ENCODE measurements around the gene ECT2L.

The ECT2L gene

GRCh38 chr6:138785980-138786379, 9.9 kb upstream of the ECT2L start:
- H3K9ac ChIP-seq (ENCODE audit: low read depth, low read length) = no peak overlapping the region
- no peaks in the 10 kb centered on the region for H3K36me3 ChIP-seq (ENCODE audit: insufficient read depth, low read length)
- H3K4me1 ChIP-seq (ENCODE audit: insufficient read depth, low read length) = no peaks in the 10 kb centered on the region
- no peaks in the 10 kb centered on the region for H3K9me3 ChIP-seq (ENCODE audit: control insufficient read depth, insufficient read depth, low read length)

DNA sequence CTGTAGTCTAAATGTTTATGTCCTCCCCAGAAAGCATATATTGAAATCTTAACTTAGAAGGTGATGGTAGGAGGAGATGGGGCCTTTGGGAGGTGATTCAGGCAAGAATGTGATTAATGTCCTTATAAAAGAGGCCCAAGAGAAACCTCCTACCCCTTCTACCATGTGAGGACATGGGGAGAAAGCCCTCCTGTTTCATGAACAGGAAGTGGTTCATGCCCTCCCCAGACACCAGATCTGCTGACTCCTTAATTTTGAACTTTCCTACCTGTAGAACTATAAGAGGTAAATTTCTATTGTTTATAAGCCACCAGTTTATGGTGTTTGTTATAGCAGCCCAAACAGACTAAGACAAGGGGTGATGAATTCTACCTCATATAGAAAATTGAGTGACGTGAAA, 8.7 kb upstream of the ECT2L start:
- no peaks in the 10 kb centered on the region for H3K4me1 ChIP-seq (ENCODE audit: insufficient read depth, low read length)
- no peak overlapping the region for H3K9ac ChIP-seq (ENCODE audit: low read depth, low read length)
- H3K9me3 ChIP-seq (ENCODE audit: control insufficient read depth, insufficient read depth, low read length) = no peaks in the 10 kb centered on the region
- no peaks in the 10 kb centered on the region for H3K36me3 ChIP-seq (ENCODE audit: insufficient read depth, low read length)

- peaks cover 3% of the 10 kb centered on the region; the same call in 1 of the 2 replicates for H3K9me3 ChIP-seq (ENCODE audit: control insufficient read depth, insufficient read depth, low read length)
- no peaks in the 10 kb centered on the region; the same call in 1 of the 2 replicates for H3K4me1 ChIP-seq (ENCODE audit: insufficient read depth, low read length)
- H3K36me3 ChIP-seq (ENCODE audit: insufficient read depth, low read length) = no peaks in the 10 kb centered on the region
- no peak overlapping the region for H3K9ac ChIP-seq (ENCODE audit: low read depth, low read length)
These were observed 884 bp downstream of the ECT2L start for GRCh38 chr6:138796771-138797170.

DNA sequence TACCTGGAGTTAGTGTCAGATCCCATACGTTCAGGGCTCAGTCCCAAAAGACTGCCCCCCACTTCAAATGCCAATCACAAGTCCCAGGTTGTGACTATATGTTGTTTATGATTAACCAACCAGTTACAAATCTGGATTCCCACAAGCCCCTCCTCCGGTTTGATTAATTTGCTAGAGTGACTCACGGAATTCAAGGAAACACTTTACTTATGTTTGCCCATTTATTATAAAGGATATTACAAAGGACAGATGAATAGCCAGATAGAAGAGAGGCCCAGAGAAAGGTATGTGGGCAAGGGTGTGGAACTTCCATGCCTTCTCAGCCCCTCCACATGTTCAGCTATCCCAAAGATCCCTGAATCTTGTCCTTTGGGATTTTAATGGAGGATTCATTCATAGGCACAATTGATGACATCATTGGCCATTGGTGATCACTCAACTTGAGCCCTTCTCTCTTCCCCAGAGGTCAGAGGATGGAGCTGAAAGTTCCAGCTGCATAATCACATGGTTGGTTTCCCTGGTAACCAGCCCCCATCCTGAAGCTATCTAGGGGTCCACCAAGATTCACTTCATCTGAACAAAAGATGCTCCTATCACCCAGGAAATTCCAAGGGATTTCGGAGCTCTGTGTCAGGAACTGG, 2.0 kb downstream of the ECT2L start:
- Histone ChIP-seq H3K4me1 (ENCODE audit: insufficient read depth, low read length) (no peaks in the 10 kb centered on the region; the same call in 1 of the 2 replicates), H3K36me3 (ENCODE audit: insufficient read depth, low read length) (no peaks in the 10 kb centered on the region), H3K9me3 (ENCODE audit: control insufficient read depth, insufficient read depth, low read length) (peaks cover 3% of the 10 kb centered on the region; the same call in 1 of the 2 replicates), H3K9ac (ENCODE audit: low read depth, low read length) (no peak overlapping the region)

DNA sequence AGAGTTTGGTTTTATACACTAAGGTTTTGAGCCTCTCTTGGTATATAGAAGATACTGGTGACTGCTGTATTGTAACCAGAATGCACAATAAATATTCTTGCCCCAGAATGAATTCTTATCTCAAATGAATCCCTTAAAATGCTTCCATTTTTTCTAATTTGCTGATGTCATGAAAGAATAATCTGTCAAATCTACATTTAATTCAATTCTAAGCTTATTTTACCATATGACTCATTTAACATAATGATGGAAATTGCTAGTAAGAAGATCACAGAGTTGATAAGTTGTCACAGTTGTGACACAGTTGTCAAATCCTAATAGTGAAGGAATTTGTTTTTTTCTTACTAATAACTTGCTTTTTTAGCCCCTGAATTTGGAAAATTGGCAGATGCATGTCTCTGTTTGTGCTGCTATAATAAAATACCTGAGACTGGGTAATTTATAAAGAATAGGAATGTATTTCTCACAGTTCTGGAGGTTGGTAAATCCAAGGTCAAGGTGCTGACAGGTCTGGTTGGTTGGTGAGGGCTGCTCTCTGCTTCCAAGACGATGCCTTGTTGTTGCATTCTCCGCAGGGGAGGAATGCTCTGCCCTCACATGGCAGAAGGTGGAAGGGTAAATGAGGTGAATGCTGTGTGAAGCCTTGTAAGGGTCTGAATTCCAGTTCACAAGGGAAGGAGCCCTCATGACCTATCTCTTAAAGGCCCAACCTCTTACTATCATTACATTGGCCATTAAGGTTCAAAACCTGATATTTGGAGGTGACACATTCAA, 4.7 kb downstream of the ECT2L start:
- Histone ChIP-seq H3K36me3 (ENCODE audit: insufficient read depth, low read length) (no peaks in the 10 kb centered on the region), H3K9ac (ENCODE audit: low read depth, low read length) (no peak overlapping the region), H3K4me1 (ENCODE audit: insufficient read depth, low read length) (no peaks in the 10 kb centered on the region; the same call in 1 of the 2 replicates), H3K9me3 (ENCODE audit: control insufficient read depth, insufficient read depth, low read length) (peaks cover 3% of the 10 kb centered on the region; the same call in 1 of the 2 replicates)

DNA sequence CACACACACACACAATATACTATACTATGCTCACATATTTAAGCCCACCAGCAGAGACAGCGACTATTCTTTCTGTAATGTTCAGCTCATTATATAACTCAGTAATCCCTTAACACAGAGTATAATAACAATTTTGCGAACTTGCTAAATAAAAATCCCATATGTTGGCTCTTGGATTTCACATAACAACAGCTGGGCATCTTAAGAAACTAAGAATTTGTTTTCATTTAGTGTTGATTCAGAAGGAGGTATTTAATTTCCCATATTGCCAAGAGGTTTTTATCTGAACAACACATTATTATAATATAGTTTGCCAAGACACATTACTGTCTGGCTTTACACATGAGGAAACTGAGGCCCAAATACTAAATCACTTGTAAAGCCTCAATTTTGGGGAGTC, 7.4 kb downstream of the ECT2L start:
- H3K9ac ChIP-seq (ENCODE audit: low read depth, low read length) = no peak overlapping the region
- H3K4me1 ChIP-seq (ENCODE audit: insufficient read depth, low read length) = no peaks in the 10 kb centered on the region
- H3K36me3 ChIP-seq (ENCODE audit: insufficient read depth, low read length) = no peaks in the 10 kb centered on the region
- H3K9me3 ChIP-seq (ENCODE audit: control insufficient read depth, insufficient read depth, low read length) = peaks cover 3% of the 10 kb centered on the region; the same call in 1 of the 2 replicates

DNA sequence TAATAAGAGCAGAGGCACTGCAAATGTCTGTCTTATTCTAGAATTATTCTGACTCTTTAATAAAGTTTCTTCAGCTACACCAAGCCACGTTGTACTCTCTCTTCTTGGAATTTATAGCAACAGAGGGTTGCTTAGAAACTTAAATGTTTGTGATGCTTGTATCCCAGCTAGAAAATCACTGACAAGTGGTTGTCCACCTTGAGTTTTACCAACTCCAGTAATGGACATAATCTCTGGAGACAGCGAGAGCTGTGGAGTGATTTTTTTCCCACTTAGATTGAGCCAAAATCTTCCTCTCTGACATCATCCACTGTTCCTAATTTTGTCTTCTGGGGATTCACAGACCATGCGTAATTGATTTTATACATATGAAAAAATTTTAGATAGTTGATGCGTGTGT, 8.0 kb downstream of the ECT2L start:
- no peak overlapping the region for H3K9ac ChIP-seq (ENCODE audit: low read depth, low read length)
- H3K9me3 ChIP-seq (ENCODE audit: control insufficient read depth, insufficient read depth, low read length) = peaks cover 3% of the 10 kb centered on the region; the same call in 1 of the 2 replicates
- no peaks in the 10 kb centered on the region for H3K4me1 ChIP-seq (ENCODE audit: insufficient read depth, low read length)
- H3K36me3 ChIP-seq (ENCODE audit: insufficient read depth, low read length) = no peaks in the 10 kb centered on the region

- H3K36me3 ChIP-seq (ENCODE audit: insufficient read depth, low read length) = no peaks in the 10 kb centered on the region
- H3K9me3 ChIP-seq (ENCODE audit: control insufficient read depth, insufficient read depth, low read length) = no peaks in the 10 kb centered on the region
- H3K9ac ChIP-seq (ENCODE audit: low read depth, low read length) = no peak overlapping the region
- no peaks in the 10 kb centered on the region for H3K4me1 ChIP-seq (ENCODE audit: insufficient read depth, low read length)
These were observed 9.3 kb downstream of the ECT2L start for GRCh38 chr6:138805016-138805765.

- Histone ChIP-seq H3K36me3 (ENCODE audit: insufficient read depth, low read length) (no peaks in the 10 kb centered on the region), H3K4me1 (ENCODE audit: insufficient read depth, low read length) (no peaks in the 10 kb centered on the region), H3K9ac (ENCODE audit: low read depth, low read length) (no peak overlapping the region), H3K9me3 (ENCODE audit: control insufficient read depth, insufficient read depth, low read length) (no peaks in the 10 kb centered on the region)
These were observed 11.0 kb downstream of the ECT2L start for GRCh38 chr6:138806889-138807288.

- Histone ChIP-seq H3K9ac (ENCODE audit: low read depth, low read length) (no peak overlapping the region), H3K4me1 (ENCODE audit: insufficient read depth, low read length) (no peaks in the 10 kb centered on the region), H3K36me3 (ENCODE audit: insufficient read depth, low read length) (no peaks in the 10 kb centered on the region), H3K9me3 (ENCODE audit: control insufficient read depth, insufficient read depth, low read length) (no peaks in the 10 kb centered on the region; the same call in 1 of the 2 replicates)
These were observed 13.8 kb downstream of the ECT2L start for GRCh38 chr6:138809677-138810076.

DNA sequence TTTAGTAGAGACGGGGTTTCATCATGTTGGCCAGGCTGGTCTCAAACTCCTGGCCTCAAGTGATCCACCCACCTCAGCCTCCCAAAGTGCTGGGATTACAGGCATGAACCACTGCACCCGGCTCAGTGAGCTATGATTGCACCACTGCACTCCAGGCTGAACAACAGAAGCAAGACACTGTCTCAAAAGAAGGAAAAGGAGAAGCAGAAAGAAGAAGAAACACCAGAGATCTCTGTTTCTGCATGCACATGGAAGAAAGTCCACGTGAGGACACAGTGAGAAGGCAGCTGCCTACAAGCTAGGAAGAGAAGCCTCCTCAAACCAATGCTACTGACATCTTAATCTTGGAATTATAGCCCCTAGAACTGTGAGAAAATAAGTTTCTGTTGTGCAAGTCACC, 16.0 kb downstream of the ECT2L start:
- H3K9me3 ChIP-seq (ENCODE audit: control insufficient read depth, insufficient read depth, low read length) = no peaks in the 10 kb centered on the region; the same call in 1 of the 2 replicates
- no peaks in the 10 kb centered on the region for H3K36me3 ChIP-seq (ENCODE audit: insufficient read depth, low read length)
- H3K9ac ChIP-seq (ENCODE audit: low read depth, low read length) = no peak overlapping the region
- no peaks in the 10 kb centered on the region for H3K4me1 ChIP-seq (ENCODE audit: insufficient read depth, low read length)

DNA sequence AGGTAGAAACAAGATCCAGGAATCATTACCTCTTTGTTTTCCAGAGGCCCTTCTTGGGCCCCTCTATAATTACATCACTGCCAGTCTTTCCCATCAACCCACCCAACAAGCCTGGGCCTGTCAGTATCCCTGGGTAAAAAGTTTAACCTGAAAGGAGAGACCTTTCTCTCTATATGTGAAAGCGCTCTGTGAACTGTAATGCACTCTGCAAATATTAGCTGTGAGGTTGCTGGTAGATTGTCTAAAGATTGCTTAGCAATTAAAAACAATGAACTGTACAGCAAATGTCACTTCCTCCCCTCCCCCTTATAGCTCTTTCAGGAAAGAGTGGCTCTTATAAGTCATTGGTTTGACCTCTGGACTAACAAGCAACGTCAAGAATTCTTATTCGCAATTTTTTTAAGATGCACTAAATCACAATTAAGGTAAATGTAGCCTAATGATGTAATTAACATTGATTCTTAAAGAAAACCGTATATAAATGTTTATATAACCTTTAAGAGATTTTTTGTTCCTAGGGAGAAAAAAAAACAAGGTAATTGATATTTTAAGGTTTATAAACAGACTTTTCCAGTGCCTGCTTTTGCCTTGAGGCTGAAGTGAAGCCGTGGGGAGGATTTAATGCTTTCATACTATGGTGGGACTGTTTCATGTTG, 18.4 kb downstream of the ECT2L start:
- Histone ChIP-seq H3K9me3 (ENCODE audit: control insufficient read depth, insufficient read depth, low read length) (no peaks in the 10 kb centered on the region; the same call in 1 of the 2 replicates), H3K9ac (ENCODE audit: low read depth, low read length) (no peak overlapping the region), H3K36me3 (ENCODE audit: insufficient read depth, low read length) (no peaks in the 10 kb centered on the region), H3K4me1 (ENCODE audit: insufficient read depth, low read length) (no peaks in the 10 kb centered on the region)

DNA sequence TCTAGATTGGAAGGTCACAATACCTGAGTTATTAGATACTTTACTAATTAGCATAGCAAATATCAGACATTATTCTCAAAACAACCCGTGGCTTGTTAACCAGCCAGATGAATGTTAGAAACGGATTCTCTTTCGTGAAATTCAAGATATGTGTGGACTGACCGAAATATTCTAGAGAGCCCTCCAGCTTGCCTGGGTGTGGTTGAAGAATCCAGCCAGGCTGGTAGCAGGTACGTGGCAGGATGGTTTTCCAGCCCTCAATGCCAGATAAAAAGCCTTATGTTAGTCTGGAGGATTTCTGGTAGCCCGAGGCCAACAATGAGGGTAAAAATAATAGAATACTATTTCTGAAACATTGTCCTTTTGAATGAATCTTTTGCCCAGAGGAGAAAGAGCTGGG, 19.3 kb downstream of the ECT2L start:
- Histone ChIP-seq H3K36me3 (ENCODE audit: insufficient read depth, low read length) (no peaks in the 10 kb centered on the region), H3K9me3 (ENCODE audit: control insufficient read depth, insufficient read depth, low read length) (no peaks in the 10 kb centered on the region; the same call in 1 of the 2 replicates), H3K9ac (ENCODE audit: low read depth, low read length) (no peak overlapping the region), H3K4me1 (ENCODE audit: insufficient read depth, low read length) (no peaks in the 10 kb centered on the region)

All from ES-I3 (cell line).